Spleen (tissue), 11 donors: Measurements from ENCODE around the gene STAU1. TPM values are rescaled to one million over a fixed set of nuclear protein-coding genes. Genes with fewer than 3 reads are reported as not detected.
"Not testable (repeated sequence)": the region's sequence is repeated elsewhere in the genome, so short reads cannot be mapped to it uniquely, and the experiment has no call there.

Experiments used
- DNase-seq: peaks from one replicate; pipeline ENCODE4 v3.0.0-alpha.2; 2020
- H3K27ac ChIP-seq, 8 donors: fragments of 200-600 bp; sonication (generic) in 7 of 8; 1 replicate in 4 of 8; 2 replicates in 4 of 8; pipeline versions ENCODE4 v1.5.0 to v1.8.0; 2016 to 2021; ENCODE audit warnings: inconsistent platforms in 4 of 8, mild to moderate bottlenecking in 4 of 8, moderate library complexity in 1 of 8
- H3K27me3 ChIP-seq, 7 donors: fragments of 200-600 bp; sonication (generic) in 6 of 7; replicated peaks in 1 of 7; 1 replicate in 4 of 7; 2 replicates in 3 of 7; pipeline versions ENCODE4 v1.5.0 to v1.8.0; 2016 to 2021; ENCODE audit warnings: inconsistent platforms in 3 of 7, mild to moderate bottlenecking in 1 of 7
- H3K36me3 ChIP-seq, 6 donors: fragments of 200-600 bp; sonication (generic) in 5 of 6; 1 replicate in 4 of 6; 2 replicates in 2 of 6; pipeline versions ENCODE4 v1.5.0 to v1.8.0; 2016 to 2021; ENCODE audit warnings: inconsistent platforms in 2 of 6
- H3K4me1 ChIP-seq, 6 donors: fragments of 200-600 bp; sonication (generic) in 5 of 6; 1 replicate in 3 of 6; 2 replicates in 3 of 6; pipeline versions ENCODE4 v1.5.0 to v1.8.0; 2016 to 2021; ENCODE audit warnings: inconsistent platforms in 3 of 6
- H3K4me3 ChIP-seq, 8 donors: fragments of 200-600 bp; sonication (generic) in 7 of 8; 1 replicate in 4 of 8; 2 replicates in 4 of 8; pipeline versions ENCODE4 v1.5.0 to v1.8.0; 2016 to 2021; ENCODE audit warnings: inconsistent platforms in 4 of 8, mild to moderate bottlenecking in 4 of 8, moderate library complexity in 2 of 8
- H3K9me3 ChIP-seq, 8 donors: fragments of 200-600 bp; sonication (generic) in 7 of 8; 1 replicate in 4 of 8; 2 replicates in 4 of 8; pipeline versions ENCODE4 v1.5.0 to v1.8.0; 2016 to 2021; ENCODE audit warnings: inconsistent platforms in 4 of 8
- CTCF ChIP-seq, 11 experiments: fragments of 200-600 bp in 7 of 11; fragments of 450-650 bp in 4 of 11; sonication (generic) in 4 of 11; IDR thresholded peaks in 8 of 11; conservative IDR thresholded peaks in 3 of 11; 1 replicate in 7 of 11; 2 replicates in 4 of 11; pipeline versions ENCODE4 v1.4.0 to v1.8.0; 2016 to 2021; ENCODE audit warnings: antibody characterized with exemption in 11 of 11, inconsistent platforms in 4 of 11, mild to moderate bottlenecking in 1 of 11
- POLR2A ChIP-seq, 3 donors: fragments of 450-650 bp; IDR thresholded peaks; one replicate each; pipeline ENCODE4 v1.5.1; 2017; ENCODE audit warnings: antibody characterized with exemption in 3 of 3, mild to moderate bottlenecking in 1 of 3
- POLR2AphosphoS5 ChIP-seq, 3 donors: sonication (generic); formaldehyde crosslinking; IDR thresholded peaks; one replicate each; pipeline ENCODE4 v1.5.1; 2017; ENCODE audit warnings: antibody characterized with exemption in 3 of 3
- WGBS, 5 donors: extraction: QIAGEN DNeasy Blood & Tissue Kit in 3 of 5; methylation state at CpG; one replicate each; pipeline versions ENCODE4 v1.1.5 to v1.1.7; 2013 to 2018; 5-methylcytosine and 5-hydroxymethylcytosine counted together
- intact Hi-C: fragments of 100-400 bp; cut with DNase I; formaldehyde crosslinking; loops from one replicate; pipeline ENCODE4 v1.15.0; 2023; ENCODE audit warnings: low total_unique reads
- polyA plus RNA-seq, 3 donors: library from polyadenylated mRNA; stranded (reverse); fragments of 200-250 nt; gene quantifications; one replicate each; pipeline ENCODE4 v1.2.1, GENCODE V29; 2013
- total RNA-seq, 7 donors: library from RNA; depleted of rRNA in 3 of 7; stranded (reverse); fragments of >200 nt in 3 of 7; fragmentation: NEBNext Ultra II Directional in 4 of 7; extraction: Animal tissue kit (Norgen Biotek cat#: 25700) in 4 of 7; gene quantifications; one replicate each; pipeline versions ENCODE4 v1.1.0 to v1.2.1, GENCODE V29; 2016 to 2021
- donor health status: healthy with polysubstance abuse.
- donor health status: DM: no; HTN: no; CAD: no; lungs with moderate emphysema.
- donor health status: DM: no; HTN: no; CAD: no.
- donor health status: Bipolar disorder and iron deficiency.
- donor health status: healthy.
- donor health status: DM: no; HTN: no; CAD: no.
- donor health status: DM: yes; HTN: yes; CAD: no.

STAU1 gene
- total and polyA plus RNA-seq, 10 donors: 18.5 to 76.9 (median 59.5) TPM

- Histone ChIP-seq H3K4me1 (peaks cover 0 to 24% (median 10%) of the 10 kb centered on the region in 6 donors), H3K36me3 (peaks cover 0 to 81% (median 25%) of the 10 kb centered on the region in 6 donors), H3K9me3 (no peaks in the 10 kb centered on the region), H3K4me3 (no peak overlapping the region), H3K27me3 (no peaks in the 10 kb centered on the region), H3K27ac (no peak overlapping the region)
- no peak for DNase-seq
- TF ChIP-seq CTCF (IDR thresholded peaks at IDR 0.05 in 8 of 11, conservative IDR thresholded peaks at IDR 0.05 in 3 of 11): no peak
- no peak for TF ChIP-seq POLR2A (IDR thresholded peaks at IDR 0.05)
- TF ChIP-seq POLR2AphosphoS5 (IDR thresholded peaks at IDR 0.05): no peak
- intact Hi-C loops: no loop called here
Observed at GRCh38 chr20:49138431-49138830, 49.7 kb downstream of the STAU1 start.

- H3K9me3 ChIP-seq: no peaks in the 10 kb centered on the region
- H3K4me3 ChIP-seq: no peak overlapping the region
- peaks cover 0 to 81% (median 28%) of the 10 kb centered on the region in 6 donors for H3K36me3 ChIP-seq
- intact Hi-C loops: no loop called here
- H3K27me3 ChIP-seq: no peaks in the 10 kb centered on the region
- peaks cover 3 to 34% (median 16%) of the 10 kb centered on the region in 6 donors for H3K4me1 ChIP-seq
- H3K27ac ChIP-seq: no peak overlapping the region
- WGBS, 5 donors: 91 to 96% (median 95%) methylated on average over 15 of the region's 15 CpGs
- DNase-seq: no peak
- no peak for TF ChIP-seq POLR2A (IDR thresholded peaks at IDR 0.05)
- TF ChIP-seq CTCF (IDR thresholded peaks at IDR 0.05 in 8 of 11, conservative IDR thresholded peaks at IDR 0.05 in 3 of 11): no peak
- no peak for TF ChIP-seq POLR2AphosphoS5 (IDR thresholded peaks at IDR 0.05)
Observed at GRCh38 chr20:49136817-49137571, 51.1 kb downstream of the STAU1 start.

- DNase-seq: not testable (repeated sequence)
- 87 to 95% (median 92%) methylated on average over 8 of the region's 8 CpGs for WGBS, 5 donors
- intact Hi-C loops: loop anchor here (2.0 kb wide), 1 partner anchor 82 kb away; no protein-coding TSS in a partner anchor
Observed at GRCh38 chr20:49134797-49135196, 53.3 kb downstream of the STAU1 start.

GRCh38 chr20:49133571-49133970 lies 54.6 kb downstream of the STAU1 start:
- peaks cover 3 to 13% (median 7%) of the 10 kb centered on the region in 6 donors for H3K4me1 ChIP-seq
- WGBS, 5 donors: 88 to 93% (median 90%) methylated on average over 2 to 3 of the region's 3 CpGs

More at GRCh38 chr20:49134797-49135196, 53.3 kb downstream of the STAU1 start:
- not testable (repeated sequence) for H3K27ac ChIP-seq, H3K9me3 ChIP-seq, H3K4me3 ChIP-seq, H3K27me3 ChIP-seq
- Histone ChIP-seq H3K36me3 (peaks cover 0 to 87% (median 35%) of the 10 kb centered on the region in 6 donors), H3K4me1 (peaks cover 3 to 13% (median 7%) of the 10 kb centered on the region in 6 donors)

More at GRCh38 chr20:49133571-49133970, 54.6 kb downstream of the STAU1 start:
- no peak overlapping the region for H3K4me3 ChIP-seq
- TF ChIP-seq POLR2A (IDR thresholded peaks at IDR 0.05) (no peak), CTCF (IDR thresholded peaks at IDR 0.05 in 8 of 11, conservative IDR thresholded peaks at IDR 0.05 in 3 of 11) (no peak), POLR2AphosphoS5 (IDR thresholded peaks at IDR 0.05) (no peak)
- no peaks in the 10 kb centered on the region for H3K9me3 ChIP-seq
- intact Hi-C loops: no loop called here
- no peak for DNase-seq
- H3K36me3 ChIP-seq: peaks cover 0 to 81% (median 34%) of the 10 kb centered on the region in 6 donors
- no peaks in the 10 kb centered on the region for H3K27me3 ChIP-seq
- peak overlapping the region in 3 of 8 donors; percentile 20 to 31 (median 21) for H3K27ac ChIP-seq
